MCF 10A (cell line): ENCODE measurements around the gene PARP8. TPM values are rescaled to one million over a fixed set of nuclear protein-coding genes. Genes with fewer than 3 reads are reported as not detected.

Experiments used
- BruUV-seq: library from RNA; stranded (reverse); fragments of 400-500 nt; replicated peaks from 2 replicates; lab custom pipeline; 2021; lab: Mats Ljungman, UMichigan
- CTCF ChIA-PET: fragments of 300-600 bp; sonication (Branson Sonifier 250); formaldehyde crosslinking; extraction: SDS; loops from one replicate; lab custom pipeline; 2021; ENCODE audit warnings: antibody characterized with exemption, inconsistent platforms; lab: Yijun Ruan, JAX
- POLR2A ChIA-PET: fragments of 300-600, 350-650 bp; sonication (Branson Sonifier 250); formaldehyde crosslinking; extraction: SDS; loops from one replicate; lab custom pipeline; 2020; ENCODE audit warnings: antibody characterized with exemption, inconsistent platforms; lab: Yijun Ruan, JAX
- DNase-seq: peaks from one replicate; pipeline ENCODE4 v3.0.0-alpha.2; 2018; ENCODE audit not compliant: unreplicated experiment
- H3K27ac Mint-ChIP-seq: one replicate; pipeline ENCODE4 v1.8.0; 2022; ENCODE audit warnings: mild to moderate bottlenecking, low read depth, mixed read lengths; ENCODE audit not compliant: unreplicated experiment
- H3K27me3 Mint-ChIP-seq: one replicate; pipeline ENCODE4 v1.8.0; 2022; ENCODE audit warnings: mixed read lengths; ENCODE audit not compliant: insufficient read depth, unreplicated experiment
- H3K36me3 Mint-ChIP-seq: one replicate; pipeline ENCODE4 v1.8.0; 2022; ENCODE audit warnings: mild to moderate bottlenecking, moderate library complexity, mixed read lengths; ENCODE audit not compliant: insufficient read depth, unreplicated experiment
- H3K4me1 Mint-ChIP-seq: one replicate; pipeline ENCODE4 v1.8.0; 2022; ENCODE audit warnings: mixed read lengths; ENCODE audit not compliant: insufficient read depth, unreplicated experiment
- H3K4me3 Mint-ChIP-seq: one replicate; pipeline ENCODE4 v1.8.0; 2022; ENCODE audit warnings: mild to moderate bottlenecking, moderate library complexity, mixed read lengths; ENCODE audit not compliant: unreplicated experiment
- H3K9me3 Mint-ChIP-seq: one replicate; pipeline ENCODE4 v1.8.0; 2022; ENCODE audit warnings: mixed read lengths; ENCODE audit not compliant: unreplicated experiment
- intact Hi-C: fragments of 100-400 bp; cut with micrococcal nuclease; formaldehyde crosslinking; loops from 2 replicates; pipeline ENCODE4 v1.14.1; 2022
- total RNA-seq: library from RNA; stranded (reverse); gene quantifications from 2 replicates; pipeline ENCODE4 v1.2.3, GENCODE V29; 2022
- TF ChIP-seq, protein P1 (sequence below): fragments of 200-600 bp; IDR thresholded peaks from one replicate; pipeline ENCODE4 v1.8.0; 2022; ENCODE audit warnings: antibody characterized with exemption, mild to moderate bottlenecking; ENCODE audit not compliant: unreplicated experiment

Gene PARP8
- total RNA-seq, 1 experiment from 2014 or later: 31.2 TPM

DNA sequence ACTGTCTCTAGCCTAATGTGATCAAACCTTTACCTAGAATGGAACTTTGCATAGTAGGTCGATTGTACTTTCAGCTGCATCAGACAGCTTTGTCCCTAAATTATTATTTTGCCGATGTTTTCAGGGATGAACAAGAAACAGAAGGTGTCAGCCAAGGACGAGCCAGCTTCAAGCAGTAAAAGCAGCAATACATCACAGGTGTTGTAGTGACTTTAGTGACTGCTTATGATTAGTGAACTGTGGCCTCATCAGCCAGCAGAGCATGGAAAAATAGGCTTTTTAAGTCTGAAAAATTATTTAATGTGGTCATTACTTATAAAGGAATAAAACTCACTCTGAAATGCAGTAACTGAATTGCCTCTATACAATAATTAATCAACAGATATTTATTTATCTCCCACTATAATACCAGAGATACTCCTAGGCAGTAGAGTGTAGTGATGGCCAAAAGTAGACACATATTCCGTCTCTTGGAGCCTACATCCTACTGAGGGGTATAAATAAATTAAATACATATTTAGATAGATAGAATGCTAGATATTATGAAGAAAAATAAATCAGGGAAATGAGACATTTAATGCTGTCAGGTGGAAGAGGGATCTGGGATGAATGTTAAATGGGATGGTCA is 166.3 kb downstream of the PARP8 start:
- no peak for DNase-seq
- H3K27ac Mint-ChIP-seq: no peak overlapping the region
- H3K4me1 Mint-ChIP-seq: no peaks in the 10 kb centered on the region
- no peaks in the 10 kb centered on the region for H3K9me3 Mint-ChIP-seq
- TF ChIP-seq, protein P1, sequence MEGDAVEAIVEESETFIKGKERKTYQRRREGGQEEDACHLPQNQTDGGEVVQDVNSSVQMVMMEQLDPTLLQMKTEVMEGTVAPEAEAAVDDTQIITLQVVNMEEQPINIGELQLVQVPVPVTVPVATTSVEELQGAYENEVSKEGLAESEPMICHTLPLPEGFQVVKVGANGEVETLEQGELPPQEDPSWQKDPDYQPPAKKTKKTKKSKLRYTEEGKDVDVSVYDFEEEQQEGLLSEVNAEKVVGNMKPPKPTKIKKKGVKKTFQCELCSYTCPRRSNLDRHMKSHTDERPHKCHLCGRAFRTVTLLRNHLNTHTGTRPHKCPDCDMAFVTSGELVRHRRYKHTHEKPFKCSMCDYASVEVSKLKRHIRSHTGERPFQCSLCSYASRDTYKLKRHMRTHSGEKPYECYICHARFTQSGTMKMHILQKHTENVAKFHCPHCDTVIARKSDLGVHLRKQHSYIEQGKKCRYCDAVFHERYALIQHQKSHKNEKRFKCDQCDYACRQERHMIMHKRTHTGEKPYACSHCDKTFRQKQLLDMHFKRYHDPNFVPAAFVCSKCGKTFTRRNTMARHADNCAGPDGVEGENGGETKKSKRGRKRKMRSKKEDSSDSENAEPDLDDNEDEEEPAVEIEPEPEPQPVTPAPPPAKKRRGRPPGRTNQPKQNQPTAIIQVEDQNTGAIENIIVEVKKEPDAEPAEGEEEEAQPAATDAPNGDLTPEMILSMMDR: no peak
- intact Hi-C loops: no loop called here
- no peaks in the 10 kb centered on the region for H3K27me3 Mint-ChIP-seq
- CTCF ChIA-PET: interaction anchor here (0.5 kb wide), 1 partner anchor 293 kb away, joined by 4 read pairs; no protein-coding TSS in a partner anchor
- POLR2A ChIA-PET: no interaction called here
- H3K4me3 Mint-ChIP-seq: no peak overlapping the region
- BruUV-seq: no TSS peak
- peaks cover 25% of the 10 kb centered on the region for H3K36me3 Mint-ChIP-seq

- CTCF ChIA-PET: no interaction called here
- H3K4me3 Mint-ChIP-seq: no peak overlapping the region
- TF ChIP-seq, protein P1: no peak
- H3K27me3 Mint-ChIP-seq: no peaks in the 10 kb centered on the region
- no peaks in the 10 kb centered on the region for H3K9me3 Mint-ChIP-seq
- H3K27ac Mint-ChIP-seq: no peak overlapping the region
- no peaks in the 10 kb centered on the region for H3K4me1 Mint-ChIP-seq
- POLR2A ChIA-PET: no interaction called here
- peaks cover 15% of the 10 kb centered on the region for H3K36me3 Mint-ChIP-seq
- intact Hi-C loops: no loop called here
- DNase-seq: no peak
- BruUV-seq: no TSS peak
These were observed 169.9 kb downstream of the PARP8 start for GRCh38 chr5:50836356-50836755.

DNA sequence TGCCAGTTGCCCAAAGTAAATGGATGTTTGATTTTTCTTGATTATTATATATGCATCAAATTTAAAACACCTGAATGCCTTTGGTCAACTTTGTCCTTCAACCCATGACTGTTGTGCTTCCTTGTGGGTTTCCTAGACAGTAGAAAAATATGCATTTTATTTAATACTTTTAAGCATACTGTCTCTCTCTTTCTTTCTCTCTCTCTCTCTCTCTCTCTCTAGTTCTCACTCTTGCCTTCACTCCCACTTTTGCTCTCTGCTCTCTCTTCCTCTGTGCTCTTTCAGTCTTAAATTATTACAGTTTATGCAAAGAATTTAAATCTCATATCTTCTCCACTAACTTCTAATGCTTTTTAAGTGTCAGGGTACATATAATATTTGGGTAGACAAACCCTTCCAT is 173.0 kb downstream of the PARP8 start:
- Mint-ChIP-seq H3K27me3 (no peaks in the 10 kb centered on the region), H3K4me3 (no peak overlapping the region), H3K4me1 (no peaks in the 10 kb centered on the region), H3K36me3 (peaks cover 15% of the 10 kb centered on the region), H3K9me3 (no peaks in the 10 kb centered on the region), H3K27ac (no peak overlapping the region)
- TF ChIP-seq, protein P1: no peak
- ChIA-PET CTCF (interaction anchor here (0.6 kb wide), 1 partner anchor 13 kb away, joined by 6 read pairs; no protein-coding TSS in a partner anchor), POLR2A (no interaction called here)
- no TSS peak for BruUV-seq
- DNase-seq: no peak
- intact Hi-C loops: no loop called here

GRCh38 chr5:50843091-50843490 is 176.7 kb downstream of the PARP8 start:
- no TSS peak for BruUV-seq
- DNase-seq: no peak
- Mint-ChIP-seq H3K36me3 (peaks cover 7% of the 10 kb centered on the region), H3K27ac (no peak overlapping the region), H3K27me3 (no peaks in the 10 kb centered on the region), H3K4me1 (no peaks in the 10 kb centered on the region), H3K9me3 (no peaks in the 10 kb centered on the region), H3K4me3 (no peak overlapping the region)
- CTCF ChIA-PET: no interaction called here
- TF ChIP-seq, protein P1: no peak
- POLR2A ChIA-PET: no interaction called here
- intact Hi-C loops: no loop called here
